ENCODE measurements around the gene OGFOD3.
A peak's percentile ranks its signal among the peaks of the same experiment; 100 is the strongest.

The OGFOD3 gene

DNA sequence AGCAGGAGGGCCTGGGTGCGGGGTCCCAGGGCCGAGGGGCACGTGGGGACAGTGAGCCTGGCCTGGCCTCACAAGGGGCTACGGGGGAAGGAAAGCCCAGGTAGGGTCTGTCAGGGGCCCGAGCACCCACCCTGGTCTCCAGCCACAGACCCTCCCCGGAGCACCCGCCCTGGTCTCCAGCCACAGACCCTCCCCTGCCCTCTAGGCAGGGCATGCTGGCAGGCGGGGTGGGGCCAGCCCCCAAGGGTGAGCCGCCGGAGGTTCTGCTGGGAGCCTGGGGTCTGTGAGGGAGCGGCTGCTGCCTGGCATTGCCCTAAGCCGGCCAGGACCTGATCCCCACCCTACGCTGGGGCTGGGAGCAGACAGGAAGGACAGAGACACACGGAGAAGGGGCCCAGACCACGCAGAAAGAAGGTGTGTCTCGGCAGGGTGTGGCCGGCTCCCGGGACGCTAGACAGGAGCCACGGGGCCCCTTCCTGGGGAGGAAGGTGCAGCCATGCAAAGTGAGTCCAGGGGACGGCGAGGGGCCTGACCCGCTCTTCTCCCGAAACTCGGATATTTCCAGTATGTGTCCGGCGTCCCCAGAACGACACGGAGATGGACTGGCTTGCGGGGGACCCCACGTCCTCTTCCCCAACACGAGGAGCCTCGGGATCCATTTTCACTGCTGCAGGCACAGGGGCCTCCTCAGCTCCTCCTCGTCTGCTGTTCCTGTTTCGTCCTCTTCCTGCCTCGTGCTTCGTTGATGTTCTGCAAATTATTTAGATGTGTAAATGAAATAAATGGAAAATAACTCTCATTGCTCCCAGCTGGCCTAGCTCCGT is 31.3 kb downstream of the OGFOD3 start:
- no peak overlapping the region for H3K4me3 ChIP-seq (ENCODE audit: low read length)
- TF ChIP-seq, protein P1, sequence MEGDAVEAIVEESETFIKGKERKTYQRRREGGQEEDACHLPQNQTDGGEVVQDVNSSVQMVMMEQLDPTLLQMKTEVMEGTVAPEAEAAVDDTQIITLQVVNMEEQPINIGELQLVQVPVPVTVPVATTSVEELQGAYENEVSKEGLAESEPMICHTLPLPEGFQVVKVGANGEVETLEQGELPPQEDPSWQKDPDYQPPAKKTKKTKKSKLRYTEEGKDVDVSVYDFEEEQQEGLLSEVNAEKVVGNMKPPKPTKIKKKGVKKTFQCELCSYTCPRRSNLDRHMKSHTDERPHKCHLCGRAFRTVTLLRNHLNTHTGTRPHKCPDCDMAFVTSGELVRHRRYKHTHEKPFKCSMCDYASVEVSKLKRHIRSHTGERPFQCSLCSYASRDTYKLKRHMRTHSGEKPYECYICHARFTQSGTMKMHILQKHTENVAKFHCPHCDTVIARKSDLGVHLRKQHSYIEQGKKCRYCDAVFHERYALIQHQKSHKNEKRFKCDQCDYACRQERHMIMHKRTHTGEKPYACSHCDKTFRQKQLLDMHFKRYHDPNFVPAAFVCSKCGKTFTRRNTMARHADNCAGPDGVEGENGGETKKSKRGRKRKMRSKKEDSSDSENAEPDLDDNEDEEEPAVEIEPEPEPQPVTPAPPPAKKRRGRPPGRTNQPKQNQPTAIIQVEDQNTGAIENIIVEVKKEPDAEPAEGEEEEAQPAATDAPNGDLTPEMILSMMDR (IDR thresholded peaks at IDR 0.05; ENCODE audit: insufficient read depth, low read depth, low read length, missing control alignments): no peak
- DNase-seq (ENCODE audit: low read depth): no peak

DNA sequence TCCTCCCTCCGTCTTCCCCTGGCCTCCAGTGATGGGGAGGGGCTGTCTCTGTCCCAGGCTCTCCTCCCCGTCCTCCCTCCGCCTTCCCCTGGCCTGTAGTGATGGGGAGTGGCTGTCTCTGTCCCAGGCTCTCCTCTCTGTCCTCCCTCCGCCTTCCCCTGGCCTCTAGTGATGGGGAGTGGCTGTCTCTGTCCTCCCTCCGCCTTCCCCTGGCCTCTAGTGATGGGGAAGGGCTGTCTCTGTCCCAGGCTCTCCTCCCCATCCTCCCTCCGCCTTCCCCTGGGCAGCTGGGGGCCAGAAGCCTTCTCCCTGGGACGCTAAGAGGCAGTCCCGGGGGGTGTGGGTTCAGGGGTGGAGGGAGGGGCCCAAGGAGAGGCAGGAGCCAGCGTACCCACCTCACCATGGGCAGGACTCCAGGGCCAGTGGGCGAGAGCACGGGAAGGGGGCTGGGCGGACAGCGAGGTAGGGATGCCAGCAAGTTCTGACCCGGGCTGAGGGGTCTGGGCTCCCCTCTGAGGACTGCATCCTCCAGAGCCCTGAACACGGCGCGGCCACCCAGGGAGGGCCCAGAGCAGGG is 32.0 kb downstream of the OGFOD3 start:
- DNase-seq (ENCODE audit: low read depth): no peak
- no peak overlapping the region for H3K4me3 ChIP-seq (ENCODE audit: low read length)
- TF ChIP-seq, protein P1 (IDR thresholded peaks at IDR 0.05; ENCODE audit: insufficient read depth, low read depth, low read length, missing control alignments): no peak

DNA sequence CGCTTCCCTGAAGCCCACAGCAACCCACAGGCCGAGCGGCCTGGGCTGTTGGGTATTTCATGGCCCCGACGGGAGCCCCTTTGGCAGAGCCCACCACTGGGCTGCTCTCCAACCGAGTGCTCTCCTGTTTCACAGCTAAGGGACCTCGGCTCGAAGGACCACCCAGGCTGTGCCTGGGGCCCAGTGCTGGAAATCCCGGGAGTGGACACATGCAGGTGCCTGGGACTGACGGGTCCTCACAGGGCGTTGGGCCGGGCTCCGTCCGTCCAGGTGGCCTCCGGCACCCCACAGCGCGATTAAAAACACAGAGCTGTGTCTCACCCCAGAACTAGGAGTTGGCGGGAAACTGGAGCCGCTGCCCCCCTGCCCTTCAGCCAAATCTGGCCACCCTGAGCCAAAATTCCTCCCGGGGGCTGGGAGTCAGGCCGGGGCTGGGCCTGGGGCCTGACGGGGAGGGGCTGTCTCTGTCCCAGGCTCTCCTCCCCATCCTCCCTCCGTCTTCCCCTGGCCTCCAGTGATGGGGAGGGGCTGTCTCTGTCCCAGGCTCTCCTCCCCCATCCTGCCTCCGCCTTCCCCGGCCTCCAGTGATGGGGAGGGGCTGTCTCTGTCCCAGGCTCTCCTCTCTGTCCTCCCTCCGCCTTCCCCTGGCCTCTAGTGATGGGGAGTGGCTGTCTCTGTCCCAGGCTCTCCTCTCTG is 32.7 kb downstream of the OGFOD3 start:
- DNase-seq (ENCODE audit: low read depth): no peak
- H3K4me3 ChIP-seq (ENCODE audit: low read length): no peak overlapping the region
- TF ChIP-seq, protein P1 (IDR thresholded peaks at IDR 0.05; ENCODE audit: insufficient read depth, low read depth, low read length, missing control alignments): no peak

DNA sequence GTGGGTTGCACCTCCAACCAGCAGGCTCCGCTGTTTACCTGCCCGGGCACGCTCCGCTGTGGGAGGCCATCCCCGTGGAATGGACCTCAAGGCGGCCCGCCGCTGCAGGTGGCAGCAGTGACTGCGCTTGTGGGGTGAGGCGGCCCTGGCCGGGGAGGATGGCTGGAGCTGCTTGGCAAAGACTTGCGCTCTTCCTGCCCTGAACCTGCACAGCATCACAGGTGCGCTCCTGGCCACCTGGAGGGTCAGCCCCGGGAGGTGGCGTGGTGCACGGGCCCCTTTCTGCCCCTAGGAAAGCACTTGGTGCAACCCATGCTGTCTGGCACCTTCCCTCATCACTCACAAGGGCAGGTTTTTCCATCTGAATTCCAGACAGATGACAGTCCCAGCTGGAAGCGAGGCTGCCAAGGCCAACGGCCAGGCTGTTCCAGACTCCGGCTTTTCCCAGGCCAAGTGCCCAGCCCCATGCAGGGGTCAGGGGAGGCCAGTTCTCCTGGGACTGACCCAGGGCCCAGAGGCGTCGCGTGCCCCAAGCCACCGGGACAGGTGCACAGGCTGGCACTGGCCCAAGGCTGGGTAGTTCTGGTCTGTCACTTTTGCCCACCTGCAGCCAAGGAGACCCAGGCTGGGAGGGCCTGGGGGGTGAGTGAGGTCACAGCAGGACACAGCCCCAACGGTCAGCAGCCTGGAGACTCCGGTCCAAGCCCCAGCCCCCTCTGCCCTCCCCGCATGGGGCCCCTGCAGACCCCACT is 33.5 kb downstream of the OGFOD3 start:
- TF ChIP-seq, protein P1 (IDR thresholded peaks at IDR 0.05; ENCODE audit: insufficient read depth, low read depth, low read length, missing control alignments): peak; percentile 57
- H3K4me3 ChIP-seq (ENCODE audit: low read length): no peak overlapping the region
- DNase-seq (ENCODE audit: low read depth): peak; percentile 94

DNA sequence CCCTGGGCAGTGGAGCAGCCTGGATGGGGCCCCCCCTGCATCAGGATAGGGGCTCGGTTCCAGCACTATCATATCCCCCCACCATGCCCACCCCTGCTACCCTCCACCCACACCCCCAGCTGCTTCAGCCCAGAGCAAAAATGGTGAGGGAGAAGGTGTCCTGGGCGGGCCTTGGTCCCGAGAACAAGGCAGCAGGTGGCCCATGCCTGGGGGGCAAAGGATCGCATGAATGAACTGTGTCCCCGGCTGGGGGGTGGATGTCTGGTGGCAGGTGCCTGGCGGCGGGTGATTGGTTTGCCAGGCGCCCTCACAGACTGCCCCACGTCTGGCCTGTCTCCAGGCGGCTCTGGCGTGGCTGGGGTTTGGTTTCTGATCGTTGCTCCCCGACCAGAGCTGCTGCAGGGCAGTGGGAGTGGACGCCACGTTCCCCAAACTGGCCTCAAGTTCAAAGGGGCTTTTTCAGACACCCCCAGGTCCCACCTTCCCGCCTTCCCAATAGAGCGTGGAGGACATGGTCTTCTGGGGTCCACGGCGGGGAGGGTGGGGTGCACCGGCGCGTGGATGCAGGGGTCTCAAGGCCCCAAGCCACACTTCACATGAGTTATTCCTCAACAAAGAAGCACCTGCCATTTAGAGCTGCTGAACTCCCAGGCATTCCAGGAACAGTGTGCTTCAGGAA is 34.2 kb downstream of the OGFOD3 start:
- no peak for DNase-seq (ENCODE audit: low read depth)
- TF ChIP-seq, protein P1 (IDR thresholded peaks at IDR 0.05; ENCODE audit: insufficient read depth, low read depth, low read length, missing control alignments): no peak
- no peak overlapping the region for H3K4me3 ChIP-seq (ENCODE audit: low read length)

DNA sequence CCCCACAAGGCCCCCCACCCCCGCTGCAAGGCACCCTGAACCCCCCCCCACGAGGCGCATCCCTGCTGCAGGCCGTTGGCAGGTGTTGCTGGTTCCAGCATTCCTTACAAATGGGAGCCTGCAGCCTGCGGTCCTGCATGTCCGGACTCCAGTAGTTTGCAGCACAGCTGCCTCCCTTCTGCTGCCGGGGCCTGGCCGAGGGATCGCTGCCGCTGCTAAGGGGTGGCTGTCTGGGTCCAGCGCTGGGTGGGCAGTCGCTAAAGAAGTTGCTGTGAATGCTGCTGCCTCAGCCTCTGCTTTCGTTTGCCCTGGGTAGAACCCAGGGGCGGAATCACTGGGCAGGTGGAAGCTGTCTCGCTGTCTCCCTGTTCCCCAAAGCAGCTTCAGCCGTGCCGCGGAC is 35.0 kb downstream of the OGFOD3 start:
- DNase-seq (ENCODE audit: low read depth): no peak
- TF ChIP-seq, protein P1 (IDR thresholded peaks at IDR 0.05; ENCODE audit: insufficient read depth, low read depth, low read length, missing control alignments): no peak
- no peak overlapping the region for H3K4me3 ChIP-seq (ENCODE audit: low read length)
